KMS-11 (cell line): ENCODE results near the gene CELF2.

ENCODE experiments used
- H2AFZ ChIP-seq: fragments of 200-600 bp; sonication (generic); 2 replicates; pipeline ENCODE4 v1.6.1; 2016; ENCODE audit warnings: antibody characterized with exemption, mixed run types, low read depth
- H3K27ac ChIP-seq: fragments of 200-600 bp; sonication (generic); 2 replicates; pipeline ENCODE4 v1.6.1; 2016; ENCODE audit warnings: mild to moderate bottlenecking, mixed run types
- H3K27me3 ChIP-seq: fragments of 200-600 bp; sonication (generic); 2 replicates; pipeline ENCODE4 v1.6.1; 2017; ENCODE audit warnings: mild to moderate bottlenecking, low read depth, mixed run types, moderate library complexity; ENCODE audit not compliant: insufficient read depth
- H3K36me3 ChIP-seq: fragments of 200-600 bp; sonication (generic); 2 replicates; pipeline ENCODE4 v1.6.1; 2017; ENCODE audit warnings: mild to moderate bottlenecking, mixed run types; ENCODE audit not compliant: insufficient read depth
- H3K4me1 ChIP-seq: fragments of 200-600 bp; sonication (generic); 2 replicates; pipeline ENCODE4 v1.6.1; 2016; ENCODE audit warnings: mild to moderate bottlenecking, low read depth, mixed run types; ENCODE audit not compliant: poor library complexity, severe bottlenecking
- H3K4me2 ChIP-seq: fragments of 200-600 bp; sonication (generic); 2 replicates; pipeline ENCODE4 v1.7.0; 2016; ENCODE audit warnings: mild to moderate bottlenecking, mixed run types
- H3K4me3 ChIP-seq: fragments of 200-600 bp; sonication (generic); IDR thresholded peaks from 2 replicates; pipeline ENCODE4 v1.6.1; 2017; ENCODE audit warnings: low read depth, low read length, mixed read lengths; ENCODE audit not compliant: insufficient read depth
- H3K79me2 ChIP-seq: fragments of 200-600 bp; sonication (generic); 2 replicates; pipeline ENCODE4 v1.6.1; 2016; ENCODE audit warnings: low read depth, mixed run types; ENCODE audit not compliant: insufficient read depth
- H3K9ac ChIP-seq: fragments of 200-600 bp; sonication (generic); 2 replicates; pipeline ENCODE4 v1.6.1; 2016; ENCODE audit warnings: mild to moderate bottlenecking, mixed run types
- H4K20me1 ChIP-seq: fragments of 200-600 bp; sonication (generic); 2 replicates; pipeline ENCODE4 v1.6.1; 2016; ENCODE audit warnings: mild to moderate bottlenecking, mixed run types; ENCODE audit not compliant: insufficient read depth
- CTCF ChIP-seq: fragments of 200-600 bp; sonication (generic); conservative IDR thresholded peaks from 2 replicates; pipeline ENCODE4 v1.6.1; 2017; ENCODE audit warnings: low read depth, mild to moderate bottlenecking, antibody characterized with exemption, low read length, moderate library complexity, mixed read lengths

CELF2 gene

GRCh38 chr10:11290156-11290890, 272.7 kb downstream of the CELF2 start:
- Histone ChIP-seq H3K36me3 (no peaks in the 10 kb centered on the region), H3K4me2 (no peak overlapping the region), H3K27ac (no peak overlapping the region)

GRCh38 chr10:11292576-11293302, 275.1 kb downstream of the CELF2 start:
- no peak overlapping the region for H3K9ac ChIP-seq
- H3K27me3 ChIP-seq: no peaks in the 10 kb centered on the region
- H3K4me1 ChIP-seq: no peaks in the 10 kb centered on the region
- H3K4me2 ChIP-seq: no peak overlapping the region
- H3K79me2 ChIP-seq: no peaks in the 10 kb centered on the region
- no peak overlapping the region for H3K4me3 ChIP-seq
- no peak overlapping the region for H3K27ac ChIP-seq
- no peak for TF ChIP-seq CTCF
- H2AFZ ChIP-seq: no peak overlapping the region
- H4K20me1 ChIP-seq: no peaks in the 10 kb centered on the region
- no peaks in the 10 kb centered on the region for H3K36me3 ChIP-seq

More at GRCh38 chr10:11290156-11290890, 272.7 kb downstream of the CELF2 start:
- H4K20me1 ChIP-seq: no peaks in the 10 kb centered on the region
- no peak overlapping the region for H3K4me3 ChIP-seq
- no peaks in the 10 kb centered on the region for H3K79me2 ChIP-seq
- no peak overlapping the region for H2AFZ ChIP-seq
- no peak overlapping the region for H3K9ac ChIP-seq
- no peak for TF ChIP-seq CTCF
- H3K27me3 ChIP-seq: no peaks in the 10 kb centered on the region
- no peaks in the 10 kb centered on the region for H3K4me1 ChIP-seq

- TF ChIP-seq CTCF: no peak
- Histone ChIP-seq H4K20me1 (no peaks in the 10 kb centered on the region), H3K4me1 (no peaks in the 10 kb centered on the region)
These were observed 275.7 kb downstream of the CELF2 start for GRCh38 chr10:11293332-11293731.

GRCh38 chr10:11294831-11295450, 277.3 kb downstream of the CELF2 start:
- no peaks in the 10 kb centered on the region for H3K79me2 ChIP-seq

More at GRCh38 chr10:11293332-11293731, 275.7 kb downstream of the CELF2 start:
- H2AFZ ChIP-seq: no peak overlapping the region
- H3K36me3 ChIP-seq: no peaks in the 10 kb centered on the region
- no peaks in the 10 kb centered on the region for H3K27me3 ChIP-seq
- H3K27ac ChIP-seq: no peak overlapping the region
- no peak overlapping the region for H3K4me2 ChIP-seq
- H3K9ac ChIP-seq: no peak overlapping the region
- no peaks in the 10 kb centered on the region for H3K79me2 ChIP-seq
- no peak overlapping the region for H3K4me3 ChIP-seq

More at GRCh38 chr10:11294831-11295450, 277.3 kb downstream of the CELF2 start:
- Histone ChIP-seq H3K4me1 (no peaks in the 10 kb centered on the region), H4K20me1 (no peaks in the 10 kb centered on the region), H3K27ac (no peak overlapping the region), H3K4me3 (no peak overlapping the region), H3K36me3 (no peaks in the 10 kb centered on the region), H3K9ac (no peak overlapping the region), H2AFZ (no peak overlapping the region), H3K27me3 (no peaks in the 10 kb centered on the region), H3K4me2 (no peak overlapping the region)
- TF ChIP-seq CTCF: no peak
